Fibroblast of mammary gland (primary cell): ENCODE data around the gene PTAR1.
"Not testable (repeated sequence)": the region's sequence is repeated elsewhere in the genome, so short reads cannot be mapped to it uniquely, and the experiment has no call there.

Experiments
- DNase-seq: peaks from one replicate; pipeline ENCODE4 v3.0.0-alpha.2; 2010; ENCODE audit warnings: low read depth
- H3K4me3 ChIP-seq: 2 replicates; pipeline ENCODE4 v1.5.1; 2011; ENCODE audit warnings: low read depth, mild to moderate bottlenecking, low read length, moderate library complexity; ENCODE audit not compliant: control insufficient read depth
- CTCF ChIP-seq: conservative IDR thresholded peaks from 2 replicates; pipeline ENCODE4 v1.5.1; 2011; ENCODE audit warnings: low read depth, low read length, inconsistent platforms; ENCODE audit not compliant: control insufficient read depth, insufficient read depth

Gene PTAR1

DNA sequence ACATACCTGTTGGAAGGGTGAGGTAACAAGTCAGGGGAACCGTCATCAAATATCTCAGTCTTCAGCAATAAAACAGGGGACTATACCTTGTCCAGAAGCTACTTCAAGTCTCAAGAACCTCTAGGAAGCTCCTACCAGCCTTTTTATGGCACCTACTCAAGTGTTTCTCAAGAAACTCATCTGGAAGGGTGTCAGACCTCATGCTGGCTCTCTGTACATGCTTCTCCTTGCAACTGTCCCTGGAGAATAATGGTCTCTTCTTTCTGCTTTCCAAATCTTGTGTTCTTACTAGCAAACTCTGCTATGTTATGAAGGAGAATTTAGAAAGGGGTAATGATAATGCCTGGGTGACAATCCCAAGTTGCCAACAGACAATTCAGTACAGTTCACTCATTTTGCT lies 8.3 kb upstream of the PTAR1 start:
- TF ChIP-seq CTCF = no peak
- DNase-seq = peak; percentile 48
- no peak overlapping the region for H3K4me3 ChIP-seq

GRCh38 chr9:69763862-69764261 lies 4.1 kb upstream of the PTAR1 start:
- not testable (repeated sequence) for DNase-seq, H3K4me3 ChIP-seq

DNA sequence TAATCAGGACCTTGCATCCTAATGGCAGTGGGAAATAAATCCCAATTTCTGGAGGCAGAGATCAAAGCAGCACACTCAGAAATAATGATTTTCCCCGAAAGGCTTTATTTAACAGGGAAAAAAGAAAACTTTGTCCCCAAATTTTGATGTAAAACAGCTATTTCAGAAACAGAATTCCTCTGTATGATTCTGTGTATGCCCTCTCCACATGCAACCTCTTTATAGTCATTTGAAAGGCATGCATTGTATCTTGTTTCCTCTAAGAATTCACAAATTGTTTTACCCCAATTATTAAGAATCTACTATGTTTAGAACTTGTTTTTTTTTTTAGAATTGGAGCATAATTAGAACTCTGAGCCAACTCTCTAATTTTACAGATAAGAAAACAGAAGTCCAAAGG lies 2.7 kb upstream of the PTAR1 start:
- DNase-seq = no peak
- no peak for TF ChIP-seq CTCF
- H3K4me3 ChIP-seq = no peak overlapping the region

- no peak for DNase-seq
- TF ChIP-seq CTCF = no peak
- peak overlapping the region; percentile 59 for H3K4me3 ChIP-seq
These were observed 433 bp upstream of the PTAR1 start for GRCh38 chr9:69760278-69760610.

- TF ChIP-seq CTCF = no peak
- DNase-seq = peak; percentile 23
- H3K4me3 ChIP-seq = peak overlapping the region; percentile 86
These were observed 790 bp downstream of the PTAR1 start for GRCh38 chr9:69759021-69759420.

GRCh38 chr9:69757996-69758675 lies 1.7 kb downstream of the PTAR1 start:
- TF ChIP-seq CTCF = no peak
- H3K4me3 ChIP-seq = peak overlapping the region; percentile 86

DNA sequence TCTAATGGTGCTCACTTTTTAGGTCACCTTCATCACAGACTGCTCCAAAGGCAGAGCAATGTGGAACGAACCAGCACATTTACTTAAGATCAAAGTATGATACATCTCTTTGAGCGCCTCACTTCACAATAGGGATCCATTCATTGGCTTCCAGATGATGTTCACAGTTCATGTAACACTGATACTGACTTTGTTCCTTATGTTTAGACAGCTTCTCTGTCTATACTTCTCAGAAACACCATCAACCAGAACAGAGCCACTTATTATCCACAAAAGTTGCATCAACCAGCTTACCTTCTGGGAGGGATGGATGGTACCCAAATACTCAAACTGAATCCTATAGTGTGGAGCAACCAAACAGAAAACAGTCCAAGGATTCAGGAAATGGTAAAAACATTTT lies 4.6 kb downstream of the PTAR1 start:
- no peak overlapping the region for H3K4me3 ChIP-seq
- no peak for DNase-seq
- no peak for TF ChIP-seq CTCF

More at GRCh38 chr9:69757996-69758675, 1.7 kb downstream of the PTAR1 start:
- DNase-seq = peak; percentile 38
